HCT116 (cell line): ENCODE data around the gene HAUS8. TPM values are rescaled to one million over a fixed set of nuclear protein-coding genes. Genes with fewer than 3 reads are reported as not detected.

Experiments
- ATAC-seq: fragments of 200-7000 bp; cut with Tn5 transposase; 2 replicates; pipeline ENCODE4 v1.9.1; 2020; ENCODE audit warnings: mild to moderate bottlenecking, moderate library complexity
- BruUV-seq: library from RNA; stranded (reverse); fragments of 400-500 nt; replicated peaks from 2 replicates; lab custom pipeline; 2021; lab: Mats Ljungman, UMichigan
- CTCF ChIA-PET: fragments of 300-600 bp; sonication (Branson Sonifier 250); formaldehyde crosslinking; loops from one replicate; lab custom pipeline; 2021; ENCODE audit warnings: antibody characterized with exemption; lab: Charles Lee
- POLR2A ChIA-PET: fragments of 300-600, 350-600 bp; sonication (Branson Sonifier 250); formaldehyde crosslinking; loops from one replicate; lab custom pipeline; 2021; ENCODE audit warnings: antibody characterized with exemption; lab: Charles Lee
- RAD21 ChIA-PET, 2 experiments: fragments of 300-600 bp; sonication (Branson Sonifier 250); formaldehyde crosslinking; loops; one replicate each; lab custom pipeline; 2023; ENCODE audit warnings: low total read pairs in 2 of 2; ENCODE audit not compliant: uncharacterized antibody in 2 of 2, unreplicated experiment in 2 of 2, low non-redundant PET in 1 of 2; lab: Charles Lee
- DNase-seq: peaks from one replicate; pipeline ENCODE4 v3.0.0-alpha.2; 2010; ENCODE audit warnings: low read depth, low spot score
- H2AFZ ChIP-seq: fragments of 200-600 bp; shearing (Covaris generic), sonication (generic); 2 replicates; pipeline ENCODE4 v1.6.1; 2017; ENCODE audit warnings: low read depth, mixed run types, mixed read lengths, antibody characterized with exemption, low read length; ENCODE audit not compliant: poor library complexity, severe bottlenecking
- H3K27ac ChIP-seq: 2 replicates; pipeline ENCODE4 v1.5.1; 2012; ENCODE audit warnings: low read depth, low read length
- H3K27me3 ChIP-seq: fragments of 200-600 bp; sonication (generic); 2 replicates; pipeline ENCODE4 v1.6.1; 2016; ENCODE audit warnings: mixed run types, low read length, mixed read lengths; ENCODE audit not compliant: insufficient read depth
- H3K36me3 ChIP-seq, 2 experiments: fragments of 200-500 bp in 1 of 2; fragments of 200-600 bp in 1 of 2; sonication (Bioruptor generic) in 1 of 2; sonication (generic) in 1 of 2; 2 replicates each; pipeline versions ENCODE4 v1.5.1 to v1.6.1; 2014 to 2016; ENCODE audit warnings: low read length in 2 of 2, inconsistent platforms in 1 of 2, mixed read lengths in 1 of 2, mixed run types in 1 of 2; ENCODE audit not compliant: insufficient read depth in 2 of 2, control insufficient read depth in 1 of 2
- H3K4me1 ChIP-seq, 2 experiments: fragments of 200-600 bp in 1 of 2; sonication (generic) in 1 of 2; 2 replicates each; pipeline versions ENCODE4 v1.5.1 to v1.6.1; 2012 to 2017; ENCODE audit warnings: low read length in 2 of 2, inconsistent platforms in 1 of 2, mild to moderate bottlenecking in 1 of 2, mixed read lengths in 1 of 2, mixed run types in 1 of 2, moderate library complexity in 1 of 2; ENCODE audit not compliant: insufficient read depth in 2 of 2, control insufficient read depth in 1 of 2
- H3K4me2 ChIP-seq: fragments of 200-600 bp; sonication (generic); 2 replicates; pipeline ENCODE4 v1.6.1; 2017; ENCODE audit warnings: mixed run types, low read length, mixed read lengths
- H3K4me3 ChIP-seq, 2 experiments: fragments of 200-600 bp in 1 of 2; sonication (generic) in 1 of 2; replicated peaks in 1 of 2; 2 replicates each; pipeline ENCODE4 v1.5.1; 2011 to 2016; ENCODE audit warnings: low read length in 2 of 2, control low read depth in 1 of 2, low read depth in 1 of 2, mild to moderate bottlenecking in 1 of 2, mixed read lengths in 1 of 2, mixed run types in 1 of 2
- H3K79me2 ChIP-seq: fragments of 200-600 bp; sonication (generic); 2 replicates; pipeline ENCODE4 v1.6.1; 2017; ENCODE audit warnings: mild to moderate bottlenecking, mixed run types, low read length, moderate library complexity, mixed read lengths; ENCODE audit not compliant: insufficient read depth
- H3K9ac ChIP-seq: fragments of 200-600 bp; sonication (generic); 2 replicates; pipeline ENCODE4 v1.6.1; 2016; ENCODE audit warnings: low read length, mixed read lengths
- H3K9me2 ChIP-seq: fragments of 200-600 bp; sonication (generic), shearing (Covaris generic); 2 replicates; pipeline ENCODE4 v1.6.1; 2017; ENCODE audit warnings: mixed run types, mild to moderate bottlenecking, moderate library complexity; ENCODE audit not compliant: insufficient read depth
- H3K9me3 ChIP-seq, 2 experiments: fragments of 200-500 bp in 1 of 2; fragments of 200-600 bp in 1 of 2; sonication (Bioruptor generic) in 1 of 2; sonication (generic) in 1 of 2; 2 replicates each; pipeline ENCODE4 v1.6.1; 2014 to 2017; ENCODE audit warnings: low read length in 2 of 2, mixed read lengths in 2 of 2, inconsistent platforms in 1 of 2, low read depth in 1 of 2, mild to moderate bottlenecking in 1 of 2, mixed run types in 1 of 2, moderate library complexity in 1 of 2; ENCODE audit not compliant: control insufficient read depth in 1 of 2, insufficient read depth in 1 of 2
- H4K20me1 ChIP-seq: fragments of 200-600 bp; sonication (generic), shearing (Covaris generic); 2 replicates; pipeline ENCODE4 v1.6.1; 2017; ENCODE audit warnings: mixed run types, mild to moderate bottlenecking, moderate library complexity; ENCODE audit not compliant: insufficient read depth
- EZH2phosphoT487 ChIP-seq: fragments of 200-600 bp; IDR thresholded peaks from 2 replicates; pipeline ENCODE4 v1.6.1; 2018; ENCODE audit warnings: antibody characterized with exemption, borderline replicate concordance
- FOSL1 ChIP-seq: IDR thresholded peaks from 2 replicates; pipeline ENCODE4 v1.6.1; 2012; ENCODE audit warnings: low read depth
- JUND ChIP-seq: IDR thresholded peaks from 2 replicates; pipeline ENCODE4 v1.6.1; 2012
- POLR2A ChIP-seq: IDR thresholded peaks from 2 replicates; pipeline ENCODE4 v1.7.0; 2011; ENCODE audit warnings: borderline replicate concordance; ENCODE audit not compliant: insufficient read depth, insufficient read length; ENCODE audit errors: extremely low read depth
- POLR2AphosphoS5 ChIP-seq: IDR thresholded peaks from 2 replicates; pipeline ENCODE4 v1.6.1; 2011; ENCODE audit warnings: mild to moderate bottlenecking, low read depth, low read length, moderate library complexity
- RAD21 ChIP-seq: IDR thresholded peaks from 2 replicates; pipeline ENCODE4 v1.6.1; 2012; ENCODE audit warnings: low read depth, mild to moderate bottlenecking
- SIN3A ChIP-seq: IDR thresholded peaks from 2 replicates; pipeline ENCODE4 v1.6.1; 2012; ENCODE audit warnings: low read depth
- SRF ChIP-seq: IDR thresholded peaks from 2 replicates; pipeline ENCODE4 v1.6.1; 2012; ENCODE audit warnings: low read depth
- TCF7L2 ChIP-seq: IDR thresholded peaks from 2 replicates; pipeline ENCODE4 v1.7.0; 2011; ENCODE audit warnings: borderline replicate concordance, inconsistent platforms; ENCODE audit not compliant: insufficient read depth, insufficient read length; ENCODE audit errors: extremely low read depth
- YY1 ChIP-seq: IDR thresholded peaks from 2 replicates; pipeline ENCODE4 v1.6.1; 2011; ENCODE audit warnings: low read length, low read depth, moderate library complexity, mild to moderate bottlenecking; ENCODE audit not compliant: insufficient replicate concordance; ENCODE audit errors: extremely low read depth
- ZBTB33 ChIP-seq: IDR thresholded peaks from 2 replicates; pipeline ENCODE4 v1.6.1; 2011; ENCODE audit warnings: mild to moderate bottlenecking, low read length, moderate library complexity; ENCODE audit not compliant: insufficient replicate concordance; ENCODE audit errors: extremely low read depth
- ZFX ChIP-seq: fragments of 450-650 bp; IDR thresholded peaks from 2 replicates; pipeline ENCODE4 v1.6.1; 2017
- intact Hi-C: fragments of 100-400 bp; cut with micrococcal nuclease; formaldehyde crosslinking; loops from 2 replicates; pipeline ENCODE4 v1.10.0; 2022
- total RNA-seq: library from RNA; stranded (reverse); gene quantifications from one replicate; pipeline ENCODE4 v1.2.1, GENCODE V29; 2021; ENCODE audit not compliant: unreplicated experiment
- TF ChIP-seq, protein P1 (sequence below): IDR thresholded peaks from 2 replicates; pipeline ENCODE4 v1.6.1; 2012
- TF ChIP-seq, protein P2 (sequence below): IDR thresholded peaks from 2 replicates; pipeline ENCODE4 v1.6.1; 2012; ENCODE audit warnings: low read depth
- TF ChIP-seq, protein P3 (sequence below), 3 experiments: fragments of 200-600 bp in 1 of 3; sonication (generic) in 1 of 3; IDR thresholded peaks in 2 of 3; conservative IDR thresholded peaks in 1 of 3; 2 replicates each; pipeline ENCODE4 v1.5.1; 2012 to 2017; ENCODE audit warnings: low read depth in 2 of 3, low read length in 2 of 3, antibody characterized with exemption in 1 of 3, borderline replicate concordance in 1 of 3, control low read depth in 1 of 3, mild to moderate bottlenecking in 1 of 3, mixed read lengths in 1 of 3, mixed run types in 1 of 3, moderate library complexity in 1 of 3; ENCODE audit not compliant: insufficient read depth in 1 of 3

The HAUS8 gene
- total RNA-seq, 1 experiment from 2014 or later = 23.6 TPM

DNA sequence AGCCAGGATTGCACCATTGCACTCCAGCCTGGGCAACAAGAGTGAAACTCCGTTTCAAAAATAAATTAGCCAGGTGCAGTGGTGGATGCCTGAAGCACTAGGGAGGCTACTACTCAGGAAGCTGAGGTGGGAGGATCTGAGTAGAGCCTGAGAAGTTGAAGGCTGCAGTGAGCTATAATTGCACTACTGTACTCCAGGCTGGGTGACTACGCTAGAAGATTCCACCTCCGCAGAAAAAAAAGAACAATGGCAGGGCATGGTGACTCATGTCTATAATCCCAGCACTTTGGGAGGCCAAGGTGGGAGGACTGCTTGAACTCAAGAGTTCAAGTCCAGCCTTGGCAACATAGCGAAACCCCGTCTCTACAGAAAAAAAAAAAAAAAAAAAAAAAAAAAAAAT, 20.5 kb downstream of the HAUS8 start:
- Histone ChIP-seq H3K27me3 (no peaks in the 10 kb centered on the region), H3K4me2 (no peak overlapping the region), H3K79me2 (no peaks in the 10 kb centered on the region), H3K9ac (no peak overlapping the region), H3K4me3 (no peak overlapping the region), H3K9me2 (no peaks in the 10 kb centered on the region), H3K9me3 (no peaks in the 10 kb centered on the region), H3K27ac (no peak overlapping the region), H2AFZ (no peak overlapping the region), H3K4me1 (no peaks in the 10 kb centered on the region), H3K36me3 (peaks cover 13 to 16% of the 10 kb centered on the region in 2 experiments; a peak in 3 of 4 replicates), H4K20me1 (no peaks in the 10 kb centered on the region)
- POLR2A ChIA-PET = no interaction called here
- CTCF ChIA-PET = interaction anchor here (0.9 kb wide), 1 partner anchor 275 kb away, joined by 3 read pairs; no protein-coding TSS in a partner anchor
- ATAC-seq = no peak
- TF ChIP-seq TCF7L2 = no peak
- no peak for TF ChIP-seq EZH2phosphoT487
- TF ChIP-seq POLR2AphosphoS5 = no peak
- TF ChIP-seq, protein P1, sequence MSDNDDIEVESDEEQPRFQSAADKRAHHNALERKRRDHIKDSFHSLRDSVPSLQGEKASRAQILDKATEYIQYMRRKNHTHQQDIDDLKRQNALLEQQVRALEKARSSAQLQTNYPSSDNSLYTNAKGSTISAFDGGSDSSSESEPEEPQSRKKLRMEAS = no peak
- TF ChIP-seq YY1 = no peak
- no peak for TF ChIP-seq SRF
- no peak for TF ChIP-seq SIN3A
- no peak for TF ChIP-seq JUND
- TF ChIP-seq, protein P2, sequence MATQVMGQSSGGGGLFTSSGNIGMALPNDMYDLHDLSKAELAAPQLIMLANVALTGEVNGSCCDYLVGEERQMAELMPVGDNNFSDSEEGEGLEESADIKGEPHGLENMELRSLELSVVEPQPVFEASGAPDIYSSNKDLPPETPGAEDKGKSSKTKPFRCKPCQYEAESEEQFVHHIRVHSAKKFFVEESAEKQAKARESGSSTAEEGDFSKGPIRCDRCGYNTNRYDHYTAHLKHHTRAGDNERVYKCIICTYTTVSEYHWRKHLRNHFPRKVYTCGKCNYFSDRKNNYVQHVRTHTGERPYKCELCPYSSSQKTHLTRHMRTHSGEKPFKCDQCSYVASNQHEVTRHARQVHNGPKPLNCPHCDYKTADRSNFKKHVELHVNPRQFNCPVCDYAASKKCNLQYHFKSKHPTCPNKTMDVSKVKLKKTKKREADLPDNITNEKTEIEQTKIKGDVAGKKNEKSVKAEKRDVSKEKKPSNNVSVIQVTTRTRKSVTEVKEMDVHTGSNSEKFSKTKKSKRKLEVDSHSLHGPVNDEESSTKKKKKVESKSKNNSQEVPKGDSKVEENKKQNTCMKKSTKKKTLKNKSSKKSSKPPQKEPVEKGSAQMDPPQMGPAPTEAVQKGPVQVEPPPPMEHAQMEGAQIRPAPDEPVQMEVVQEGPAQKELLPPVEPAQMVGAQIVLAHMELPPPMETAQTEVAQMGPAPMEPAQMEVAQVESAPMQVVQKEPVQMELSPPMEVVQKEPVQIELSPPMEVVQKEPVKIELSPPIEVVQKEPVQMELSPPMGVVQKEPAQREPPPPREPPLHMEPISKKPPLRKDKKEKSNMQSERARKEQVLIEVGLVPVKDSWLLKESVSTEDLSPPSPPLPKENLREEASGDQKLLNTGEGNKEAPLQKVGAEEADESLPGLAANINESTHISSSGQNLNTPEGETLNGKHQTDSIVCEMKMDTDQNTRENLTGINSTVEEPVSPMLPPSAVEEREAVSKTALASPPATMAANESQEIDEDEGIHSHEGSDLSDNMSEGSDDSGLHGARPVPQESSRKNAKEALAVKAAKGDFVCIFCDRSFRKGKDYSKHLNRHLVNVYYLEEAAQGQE = no peak
- TF ChIP-seq POLR2A = no peak
- no peak for TF ChIP-seq FOSL1
- TF ChIP-seq ZFX = no peak
- TF ChIP-seq ZBTB33 = no peak
- TF ChIP-seq, protein P3, sequence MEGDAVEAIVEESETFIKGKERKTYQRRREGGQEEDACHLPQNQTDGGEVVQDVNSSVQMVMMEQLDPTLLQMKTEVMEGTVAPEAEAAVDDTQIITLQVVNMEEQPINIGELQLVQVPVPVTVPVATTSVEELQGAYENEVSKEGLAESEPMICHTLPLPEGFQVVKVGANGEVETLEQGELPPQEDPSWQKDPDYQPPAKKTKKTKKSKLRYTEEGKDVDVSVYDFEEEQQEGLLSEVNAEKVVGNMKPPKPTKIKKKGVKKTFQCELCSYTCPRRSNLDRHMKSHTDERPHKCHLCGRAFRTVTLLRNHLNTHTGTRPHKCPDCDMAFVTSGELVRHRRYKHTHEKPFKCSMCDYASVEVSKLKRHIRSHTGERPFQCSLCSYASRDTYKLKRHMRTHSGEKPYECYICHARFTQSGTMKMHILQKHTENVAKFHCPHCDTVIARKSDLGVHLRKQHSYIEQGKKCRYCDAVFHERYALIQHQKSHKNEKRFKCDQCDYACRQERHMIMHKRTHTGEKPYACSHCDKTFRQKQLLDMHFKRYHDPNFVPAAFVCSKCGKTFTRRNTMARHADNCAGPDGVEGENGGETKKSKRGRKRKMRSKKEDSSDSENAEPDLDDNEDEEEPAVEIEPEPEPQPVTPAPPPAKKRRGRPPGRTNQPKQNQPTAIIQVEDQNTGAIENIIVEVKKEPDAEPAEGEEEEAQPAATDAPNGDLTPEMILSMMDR (IDR thresholded peaks at IDR 0.05 in 2 of 3, conservative IDR thresholded peaks at IDR 0.05 in 1 of 3; ENCODE audit: borderline replicate concordance in 1 of 3, insufficient read depth in 1 of 3, low read depth in 2 of 3, low read length in 2 of 3) = no peak
- TF ChIP-seq RAD21 = no peak
- RAD21 ChIA-PET = interaction anchor here in 1 of 2 experiments (0.6 kb wide), 1 partner anchor 330 kb away, joined by 3 read pairs; no protein-coding TSS in a partner anchor
- intact Hi-C loops = no loop called here
- DNase-seq = no peak
- no TSS peak for BruUV-seq
